Globus pallidus (tissue), 1 donor: Measurements from ENCODE around the gene ATF5.
"Not testable (repeated sequence)": the region's sequence is repeated elsewhere in the genome, so short reads cannot be mapped to it uniquely, and the experiment has no call there.

Source experiments
- DNase-seq: peaks from one replicate; pipeline ENCODE4 v3.0.0-alpha.2; 2015; ENCODE audit warnings: low spot score

ATF5 gene

DNA sequence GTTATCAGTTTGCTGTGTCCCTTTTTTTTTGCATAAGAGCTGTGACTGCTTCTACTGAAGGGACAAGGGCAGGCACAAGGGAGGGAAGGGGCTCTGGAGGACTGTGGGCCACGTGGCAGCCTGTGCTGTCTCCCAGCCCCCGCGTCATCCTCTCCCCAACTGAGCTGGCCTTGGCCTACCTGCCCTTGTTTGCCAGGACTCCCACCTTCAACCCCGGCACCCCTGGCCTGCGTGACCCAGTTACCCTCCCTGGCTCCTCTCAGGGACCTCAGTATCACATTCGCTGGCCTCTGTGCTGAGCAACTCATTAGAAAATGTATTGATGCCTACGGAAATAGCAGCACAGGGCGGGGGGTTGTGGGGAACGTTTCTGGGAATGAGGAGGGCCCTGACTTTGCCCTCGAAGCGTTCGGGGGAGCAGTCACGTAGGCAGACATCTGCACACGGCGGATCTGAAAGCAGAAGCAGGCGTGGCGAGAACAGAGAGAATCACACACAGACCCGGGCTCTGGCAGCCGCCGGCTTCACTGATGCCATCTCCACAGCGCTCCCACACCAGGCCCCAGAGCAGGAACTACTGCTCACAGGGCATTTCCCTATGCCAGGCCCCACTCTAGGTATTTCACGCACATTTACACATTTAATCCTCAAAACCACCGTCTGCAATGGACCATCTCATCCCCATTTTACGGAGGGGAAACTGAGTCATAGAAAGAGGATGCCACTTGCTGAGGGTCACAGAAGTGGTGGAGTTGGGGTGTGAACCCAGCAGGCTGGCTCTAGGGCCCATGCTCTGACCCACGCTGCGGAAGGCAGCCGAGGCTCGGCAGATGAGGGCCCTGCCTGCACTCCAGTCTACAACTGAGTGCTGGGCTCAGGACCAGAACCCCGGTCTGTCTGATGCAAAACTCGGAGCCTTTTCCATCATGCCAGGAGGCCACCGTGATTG is 5.7 kb upstream of the ATF5 start:
- DNase-seq, result no peak

DNA sequence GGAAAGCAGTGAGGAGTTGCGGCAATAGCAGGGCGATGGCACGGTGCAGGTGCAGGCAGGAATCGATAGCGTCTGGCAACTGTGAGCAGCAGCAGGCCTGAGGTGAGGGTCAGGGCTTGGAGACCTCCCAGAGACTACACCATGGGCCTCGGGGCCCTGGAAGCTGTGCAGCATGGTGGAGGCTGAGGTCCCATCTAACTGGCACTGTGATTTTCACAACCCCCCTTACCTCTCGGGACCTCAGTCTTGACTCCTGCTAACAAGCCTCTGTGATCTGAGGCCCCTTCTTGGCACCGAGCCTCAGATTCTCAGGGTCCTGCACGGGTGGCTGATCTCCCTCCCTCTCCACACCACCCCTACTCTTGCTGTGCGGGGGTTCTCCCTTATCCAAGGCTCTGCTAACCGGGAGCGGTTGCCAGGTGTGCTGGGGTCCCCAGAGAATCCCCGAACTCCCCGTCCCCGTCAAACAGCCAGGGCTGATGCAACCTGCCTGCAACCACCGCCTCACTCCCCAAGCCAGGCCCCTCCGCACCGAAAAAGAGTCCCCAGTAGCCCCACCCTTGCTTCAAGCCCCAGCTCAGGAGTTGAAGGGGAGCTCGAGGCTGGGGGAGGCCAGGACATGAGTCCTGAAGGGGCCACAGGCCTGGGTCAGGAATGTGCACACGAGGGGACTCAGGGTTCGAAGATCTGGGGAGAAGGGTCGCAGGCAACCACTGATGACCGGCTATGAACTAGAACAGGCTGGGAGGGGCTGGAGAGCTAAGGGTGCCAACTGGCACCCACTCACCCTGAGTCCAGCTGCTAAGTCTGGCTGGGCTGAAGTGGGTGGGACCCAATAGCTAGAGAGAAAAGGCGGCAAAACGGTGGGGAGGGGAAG is 4.8 kb upstream of the ATF5 start:
- no peak for DNase-seq

DNA sequence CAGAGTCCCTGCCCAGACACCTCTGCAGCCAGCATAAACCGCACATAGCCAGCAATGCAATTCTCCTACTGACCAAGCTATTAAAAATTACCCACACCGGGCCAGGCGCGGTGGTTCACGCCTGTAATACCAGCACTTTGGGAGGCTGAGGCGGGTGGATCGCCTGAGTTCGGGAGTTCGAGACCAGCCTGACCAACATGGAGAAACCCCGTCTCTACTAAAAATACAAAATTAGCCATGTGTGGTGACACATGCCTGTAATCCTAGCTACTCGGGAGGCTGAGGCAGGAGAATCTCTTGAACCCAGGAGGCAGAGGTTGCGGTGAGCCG is 4.2 kb upstream of the ATF5 start:
- DNase-seq, result not testable (repeated sequence)

DNA sequence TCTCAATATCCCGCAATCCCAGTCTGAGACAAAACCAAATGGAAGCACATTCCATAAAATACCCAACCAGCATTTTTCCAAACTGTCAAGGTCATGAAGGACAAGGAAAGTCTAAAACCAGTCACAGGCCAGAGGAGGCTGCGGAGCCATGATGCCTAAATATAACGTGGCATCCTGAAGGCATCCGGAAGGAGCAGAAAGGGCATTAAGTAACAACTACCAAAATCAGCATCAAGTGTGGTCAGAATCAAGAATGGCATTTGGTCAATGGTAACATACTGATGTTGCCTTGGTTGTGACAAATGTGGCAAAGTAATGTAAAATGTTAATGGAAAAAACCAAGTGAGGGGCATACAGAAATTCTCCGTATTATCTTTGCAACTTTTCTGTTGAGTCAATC is 3.5 kb upstream of the ATF5 start:
- DNase-seq, result no peak

DNA sequence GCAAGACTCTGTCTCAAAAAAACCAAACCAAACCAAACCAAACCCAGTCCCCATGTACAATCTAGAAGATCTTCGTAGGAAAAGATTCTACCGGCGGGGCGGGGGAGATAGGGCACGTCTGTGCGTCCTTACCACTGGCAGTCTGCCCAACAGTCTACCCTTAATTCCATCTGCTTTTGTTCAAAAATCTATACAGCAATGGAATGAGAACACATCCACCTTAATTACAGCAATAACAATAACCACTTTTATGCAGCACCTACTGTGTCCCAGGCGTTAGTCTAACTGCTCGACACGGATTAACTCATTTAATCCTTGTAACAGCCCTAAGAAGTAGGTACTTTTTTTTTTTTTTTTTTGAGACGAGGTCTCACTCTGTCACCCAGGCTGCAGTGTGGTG is 2.5 kb upstream of the ATF5 start:
- DNase-seq, result no peak

DNA sequence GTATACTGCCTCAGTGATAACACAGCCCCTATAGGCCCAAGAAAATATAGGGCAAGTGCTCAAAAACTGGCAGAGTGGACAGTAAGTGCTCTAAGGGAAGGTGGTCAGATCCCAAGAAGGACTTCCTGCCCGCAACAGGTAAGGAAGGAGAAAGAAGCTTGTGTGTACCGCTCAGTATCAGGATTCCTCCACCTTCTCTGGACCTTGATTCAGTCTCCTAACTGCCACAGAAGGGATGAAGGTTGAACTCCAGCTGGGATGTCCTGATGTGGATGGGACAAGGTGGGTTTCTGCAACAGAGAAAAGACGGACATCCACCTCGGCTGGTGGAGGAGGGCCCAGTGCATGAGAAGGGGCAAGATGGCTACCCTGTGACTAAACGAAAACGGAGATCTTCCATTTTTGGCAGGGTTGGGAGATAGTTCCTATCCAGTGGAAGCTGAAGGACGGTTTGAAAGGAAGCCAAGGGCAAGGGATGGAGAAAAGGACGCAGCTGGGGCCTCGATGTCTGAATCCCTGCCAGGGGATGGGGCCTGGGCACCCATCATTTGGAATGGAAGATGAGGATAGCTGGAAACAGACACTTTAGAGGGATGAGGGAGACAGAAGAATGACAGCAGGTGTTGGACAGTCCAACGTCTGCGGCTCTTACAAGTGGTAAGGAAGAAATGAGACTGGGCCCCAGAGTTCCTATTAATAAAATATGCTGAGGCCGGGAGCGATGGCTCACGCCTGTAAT is 1.3 kb upstream of the ATF5 start:
- no peak for DNase-seq

DNA sequence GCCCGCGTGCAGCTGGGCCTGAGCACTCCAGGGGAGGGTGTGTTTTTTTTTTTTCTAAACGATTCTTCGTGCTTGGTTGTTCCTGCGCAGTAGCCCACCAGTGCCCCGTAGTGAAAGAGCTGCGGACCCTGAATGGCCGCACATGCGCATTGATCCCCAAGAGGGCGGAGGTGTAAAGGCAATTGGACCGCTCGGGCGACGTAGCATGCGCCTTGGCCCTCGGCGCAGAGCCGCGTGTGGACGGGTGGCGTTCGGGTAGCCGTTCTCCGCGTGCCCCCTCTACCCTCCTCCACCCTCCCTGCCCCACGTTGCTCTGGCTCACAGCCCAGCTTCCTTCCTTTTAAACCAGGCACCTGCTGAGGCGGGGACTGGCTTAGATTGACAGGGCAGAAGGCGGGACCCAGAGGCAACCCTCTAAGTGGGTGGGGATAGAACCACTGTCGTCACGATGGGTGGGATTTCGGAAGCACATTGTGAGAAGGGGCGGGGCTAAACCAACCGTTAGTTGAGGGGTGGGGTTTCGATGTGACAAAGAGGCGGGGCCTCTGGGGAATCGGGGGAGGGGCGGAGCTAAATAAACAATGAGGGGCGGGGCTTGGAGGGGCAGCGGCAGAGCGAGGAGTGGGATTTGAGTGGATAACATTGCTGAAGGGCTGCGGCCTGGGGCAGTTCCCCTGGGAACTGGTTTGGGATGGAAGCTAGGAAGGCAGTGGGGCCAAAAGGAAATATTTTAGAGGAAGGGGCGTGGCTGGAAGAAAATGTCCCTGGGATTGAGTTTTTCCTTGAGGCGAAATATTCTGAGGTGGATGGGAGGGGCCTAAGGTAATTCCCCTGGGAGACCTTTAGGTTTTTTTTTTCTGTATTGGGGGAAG is 842 bp downstream of the ATF5 start:
- DNase-seq, result peak; percentile 96

DNA sequence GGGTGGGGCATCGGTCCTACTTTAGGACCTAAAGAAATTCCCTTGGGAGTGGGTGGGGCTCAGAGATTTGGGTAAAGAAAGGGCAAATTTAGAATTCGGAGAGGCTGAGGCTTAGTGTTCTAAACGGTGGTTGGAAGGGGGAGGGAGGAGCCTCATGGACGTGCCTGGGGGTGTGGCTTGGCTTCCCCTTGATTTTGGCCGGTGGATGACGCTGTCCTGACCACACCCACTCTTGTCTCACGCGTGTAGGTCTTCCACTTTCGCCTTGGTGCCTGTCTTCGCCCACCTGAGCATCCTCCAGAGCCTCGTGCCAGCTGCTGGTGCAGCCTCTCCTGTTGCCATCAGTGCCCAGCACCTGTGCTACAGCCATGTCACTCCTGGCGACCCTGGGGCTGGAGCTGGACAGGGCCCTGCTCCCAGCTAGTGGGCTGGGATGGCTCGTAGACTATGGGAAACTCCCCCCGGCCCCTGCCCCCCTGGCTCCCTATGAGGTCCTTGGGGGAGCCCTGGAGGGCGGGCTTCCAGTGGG is 1.5 kb downstream of the ATF5 start:
- no peak for DNase-seq

DNA sequence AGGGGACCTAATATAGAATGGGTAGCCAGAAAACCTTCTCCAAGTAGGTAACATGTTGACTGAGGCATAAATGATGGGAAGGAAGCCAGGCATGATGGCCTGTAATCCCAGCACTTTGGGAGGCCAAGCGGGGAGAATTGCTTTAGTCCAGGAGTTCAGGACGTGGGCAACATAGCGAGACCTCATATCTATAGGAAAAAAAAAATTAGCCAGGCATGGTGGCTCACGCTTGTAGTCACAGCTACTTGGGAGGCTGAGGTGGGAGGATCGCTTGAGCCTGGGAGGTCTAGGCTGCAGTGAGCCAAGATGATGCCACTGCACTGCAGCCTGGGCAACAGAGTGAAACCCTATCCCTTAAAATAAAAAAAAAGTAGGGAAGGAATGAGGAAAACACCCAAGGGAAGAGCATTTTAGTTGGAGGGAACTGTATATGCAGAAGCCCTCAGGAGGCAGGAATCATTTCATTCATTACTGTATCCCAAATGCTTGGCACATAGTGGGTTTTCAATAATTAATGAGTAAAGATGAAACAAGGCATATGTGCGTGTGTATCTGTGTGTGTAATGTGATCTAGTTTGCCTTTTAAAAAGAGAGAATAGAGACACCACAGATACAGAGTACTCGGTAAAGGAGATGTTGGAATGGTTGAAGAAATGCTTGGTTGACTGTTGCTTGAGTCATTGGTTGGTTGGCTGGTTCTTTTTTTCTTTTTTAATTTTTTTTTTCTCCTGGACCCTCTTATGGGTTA is 2.5 kb downstream of the ATF5 start:
- no peak for DNase-seq

DNA sequence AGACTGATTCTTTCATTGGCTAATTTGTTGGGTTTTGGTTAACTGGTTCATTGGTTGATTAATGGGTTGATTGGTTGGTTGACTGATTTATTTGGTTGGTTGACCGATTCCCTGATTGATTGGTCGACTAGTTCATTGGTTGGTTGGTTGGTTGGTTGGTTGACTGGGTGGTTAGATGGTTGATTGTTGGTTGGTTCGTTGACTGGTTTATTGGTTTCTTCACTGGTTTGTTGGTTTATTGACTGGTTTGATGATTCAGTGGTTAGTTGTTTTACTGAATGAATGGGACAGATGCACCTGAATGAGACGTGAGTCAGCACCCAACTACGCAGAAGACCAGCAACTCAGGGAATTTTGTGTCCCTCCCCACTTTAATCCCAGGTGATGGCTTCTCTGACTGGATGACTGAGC is 3.0 kb downstream of the ATF5 start:
- no peak for DNase-seq

DNA sequence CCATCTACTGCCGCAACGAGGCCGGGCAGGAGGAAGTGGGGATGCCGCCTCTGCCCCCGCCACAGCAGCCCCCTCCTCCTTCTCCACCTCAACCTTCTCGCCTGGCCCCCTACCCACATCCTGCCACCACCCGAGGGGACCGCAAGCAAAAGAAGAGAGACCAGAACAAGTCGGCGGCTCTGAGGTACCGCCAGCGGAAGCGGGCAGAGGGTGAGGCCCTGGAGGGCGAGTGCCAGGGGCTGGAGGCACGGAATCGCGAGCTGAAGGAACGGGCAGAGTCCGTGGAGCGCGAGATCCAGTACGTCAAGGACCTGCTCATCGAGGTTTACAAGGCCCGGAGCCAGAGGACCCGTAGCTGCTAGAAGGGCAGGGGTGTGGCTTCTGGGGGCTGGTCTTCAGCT is 3.7 kb downstream of the ATF5 start:
- DNase-seq, result no peak

DNA sequence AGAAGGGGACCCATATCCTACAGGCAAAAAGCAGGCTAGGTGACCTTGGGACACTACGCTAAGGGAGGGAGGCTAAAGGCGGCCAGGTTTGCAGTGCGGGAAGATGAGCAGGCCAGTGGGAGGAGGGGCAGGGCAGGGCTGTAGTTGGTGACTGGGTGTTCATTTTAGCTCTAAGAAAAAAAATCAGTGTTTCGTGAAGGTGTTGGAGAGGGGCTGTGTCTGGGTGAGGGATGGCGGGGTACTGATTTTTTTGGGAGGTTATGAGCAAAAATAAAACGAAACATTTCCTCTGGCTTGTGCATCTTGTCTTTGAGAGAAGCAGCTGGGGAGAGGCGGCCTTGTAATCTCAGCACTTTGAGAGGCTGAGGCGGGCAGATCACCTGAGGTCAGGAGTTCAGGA is 4.6 kb downstream of the ATF5 start:
- no peak for DNase-seq

DNA sequence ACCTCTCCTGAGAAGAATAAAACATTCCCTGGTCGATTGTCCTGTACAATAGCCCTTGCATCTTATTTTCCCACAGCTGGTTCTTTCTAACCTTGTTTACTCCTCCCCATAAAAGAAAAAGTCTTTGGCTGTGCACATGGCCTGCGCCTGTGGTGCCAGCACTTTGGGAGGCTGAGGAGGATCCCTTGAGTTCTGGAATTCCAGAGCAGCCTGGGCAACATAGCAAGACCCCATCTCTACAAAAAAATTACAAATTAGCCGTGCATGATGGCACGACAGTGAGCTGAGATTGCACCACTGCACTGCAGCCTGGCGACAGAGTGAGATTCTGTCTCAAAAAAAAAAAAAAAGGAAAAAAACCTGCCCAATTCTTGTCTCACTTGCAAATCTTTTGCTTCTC is 7.5 kb downstream of the ATF5 start:
- no peak for DNase-seq

DNA sequence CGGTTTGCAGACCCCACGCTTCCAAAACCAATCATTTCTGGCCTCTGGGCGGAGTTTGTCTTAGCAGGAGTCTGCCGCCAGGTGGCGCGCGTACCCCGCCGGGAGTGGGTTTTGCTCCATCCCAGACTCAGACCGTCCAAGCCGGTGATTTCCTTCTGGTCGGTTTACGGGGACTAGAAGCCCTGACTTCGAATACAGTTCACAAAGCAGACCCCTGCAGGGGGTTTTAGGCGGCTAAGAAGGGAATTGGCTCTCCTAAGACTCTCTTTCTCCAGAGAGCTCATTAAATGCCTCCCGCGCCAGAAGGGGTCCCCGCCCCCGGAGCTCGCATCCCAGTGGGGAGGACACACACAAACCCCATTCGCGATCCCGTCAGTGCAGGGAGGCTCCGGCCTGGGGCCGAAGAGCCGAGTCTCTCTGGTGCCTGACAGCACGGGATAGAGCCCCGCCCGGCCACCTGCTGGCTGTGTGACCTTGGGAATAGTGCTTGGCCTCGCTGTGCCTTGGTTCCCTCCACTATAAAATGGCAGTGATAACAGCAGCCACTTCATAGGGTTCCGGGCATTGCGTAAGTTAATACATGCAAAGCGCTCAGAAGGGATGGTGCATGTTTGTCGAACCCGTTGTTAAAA is 8.9 kb downstream of the ATF5 start:
- DNase-seq, result peak; percentile 58

DNA sequence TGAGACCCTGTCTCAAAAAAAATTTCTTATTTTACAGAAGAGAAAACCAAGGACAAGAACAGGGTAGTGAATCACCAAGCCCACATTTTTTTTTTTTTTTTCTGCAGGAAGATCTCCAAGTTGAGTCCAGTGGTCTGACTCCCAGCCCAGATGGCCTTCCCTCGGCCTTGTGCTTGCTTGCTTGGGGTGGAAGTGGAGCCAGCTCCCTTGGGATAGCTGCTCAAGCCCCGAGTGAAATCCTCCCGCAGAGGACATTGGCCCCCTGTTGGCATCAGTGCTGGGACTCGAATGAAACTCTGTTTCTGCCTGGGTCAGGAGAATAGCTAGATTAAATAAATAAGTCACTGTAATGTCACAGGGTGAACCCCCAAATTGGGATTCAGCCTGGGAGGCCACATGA is 9.7 kb downstream of the ATF5 start:
- DNase-seq, result no peak

DNA sequence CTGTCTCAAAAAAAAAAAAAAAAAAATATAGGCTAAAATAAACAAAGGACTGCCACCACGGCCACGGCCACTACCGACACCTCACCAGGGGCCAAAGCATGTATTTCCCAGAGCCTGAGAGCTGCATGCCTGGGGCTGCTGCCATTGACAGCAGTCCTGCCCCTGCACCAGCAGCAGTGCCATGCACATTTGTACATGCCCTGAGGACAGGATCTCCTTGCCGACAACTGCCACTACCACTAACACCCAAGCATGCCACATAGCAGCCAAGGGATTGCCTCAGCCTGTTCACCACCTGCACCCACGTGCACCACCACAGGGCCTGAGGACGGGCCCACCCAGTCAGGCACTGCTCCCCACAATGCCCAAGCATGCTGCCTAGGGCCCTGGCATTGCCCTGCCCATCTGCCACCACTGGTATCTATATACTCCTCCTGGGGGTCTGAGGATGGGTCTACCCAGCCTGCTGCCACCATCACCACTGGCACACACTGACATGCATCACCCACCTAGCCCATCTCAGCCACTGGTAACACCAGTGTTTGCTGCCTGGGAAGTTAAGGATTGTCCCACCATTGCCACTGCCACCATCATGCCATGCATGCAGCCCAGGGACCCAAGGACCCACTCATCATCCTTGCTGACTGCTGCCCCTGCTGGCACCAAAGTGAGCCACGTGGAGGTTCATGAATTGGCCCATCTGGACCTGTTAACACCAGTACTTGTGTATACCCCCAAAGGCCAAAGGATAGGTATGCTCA is 10.9 kb downstream of the ATF5 start:
- no peak for DNase-seq

DNA sequence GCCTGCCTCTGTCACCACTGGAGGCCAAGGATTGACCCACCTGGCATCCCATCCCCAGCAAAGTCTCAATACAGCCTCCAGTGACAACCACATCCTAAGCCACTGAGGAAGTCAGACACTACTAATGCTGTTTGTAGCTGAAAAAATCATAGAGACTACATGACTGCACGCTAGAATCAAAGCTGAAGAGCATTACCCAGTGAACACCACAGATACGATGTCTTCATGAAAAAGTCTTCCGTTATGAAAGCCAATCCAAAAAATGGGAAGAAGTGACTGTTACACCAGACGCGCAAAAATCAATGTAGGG is 11.4 kb downstream of the ATF5 start:
- no peak for DNase-seq

DNA sequence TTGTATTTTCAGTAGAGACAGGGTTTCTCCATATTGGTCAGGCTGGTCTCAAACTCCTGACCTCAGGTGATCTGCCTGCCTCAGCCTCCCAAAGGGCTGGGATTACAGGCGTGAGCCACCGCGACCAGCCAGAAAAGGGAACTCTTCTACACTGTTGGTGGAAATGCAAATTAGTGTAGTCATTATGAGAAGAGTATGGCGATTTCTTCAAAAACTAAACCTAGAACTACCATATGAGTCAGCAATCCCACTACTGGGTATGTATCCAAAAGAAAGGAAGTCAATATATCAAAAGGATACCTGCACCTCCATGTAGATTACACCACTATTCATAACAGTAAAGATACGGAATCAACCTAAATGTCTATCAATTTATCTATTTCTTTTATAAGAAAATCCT is 15.6 kb downstream of the ATF5 start:
- not testable (repeated sequence) for DNase-seq

DNA sequence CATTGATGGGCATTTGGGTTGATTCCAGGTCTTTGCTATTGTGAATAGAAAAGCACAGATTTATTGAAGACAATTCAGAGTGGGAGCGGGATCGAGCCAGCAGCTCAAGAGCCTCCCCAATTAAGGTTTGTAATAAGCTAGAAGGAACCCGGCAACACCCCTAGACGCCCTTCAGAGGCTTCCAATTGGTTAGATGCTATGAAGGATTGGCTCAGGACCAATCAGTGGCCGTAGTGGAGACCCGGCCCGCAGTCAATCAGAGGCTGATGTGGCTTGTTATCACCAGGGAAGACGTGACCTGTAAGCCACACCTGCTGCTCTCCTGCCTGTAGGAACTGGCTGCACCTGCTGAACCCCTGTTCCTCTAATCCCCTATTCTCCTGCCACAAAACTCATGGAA is 17.4 kb downstream of the ATF5 start:
- no peak for DNase-seq
